Astrocyte of the cerebellum (primary cell): ENCODE results near the gene STUB1.

ENCODE experiments used
- DNase-seq: peaks from one replicate; pipeline ENCODE4 v3.0.0-alpha.2; 2011; ENCODE audit warnings: low read depth
- H3K4me3 ChIP-seq: 2 replicates; pipeline ENCODE4 v1.5.1; 2011; ENCODE audit warnings: mild to moderate bottlenecking, low read depth, low read length, moderate library complexity
- CTCF ChIP-seq: IDR thresholded peaks from 2 replicates; pipeline ENCODE4 v1.5.1; 2012; ENCODE audit warnings: low read length, low read depth, moderate library complexity, mild to moderate bottlenecking; ENCODE audit errors: missing control alignments
- in situ Hi-C: cut with HindIII; loops from 2 replicates; pipeline ENCODE4 v1.10.0; 2017; ENCODE audit warnings: low sequenced_read_pairs

STUB1 gene

GRCh38 chr16:707062-707538 lies 26.9 kb downstream of the STUB1 start:
- in situ Hi-C loops, result no loop called here
- DNase-seq, result no peak
- TF ChIP-seq CTCF, result no peak
- no peak overlapping the region for H3K4me3 ChIP-seq

- in situ Hi-C loops, result no loop called here
- no peak overlapping the region for H3K4me3 ChIP-seq
- no peak for DNase-seq
- no peak for TF ChIP-seq CTCF
Observed at GRCh38 chr16:708019-708418, 27.8 kb downstream of the STUB1 start.

- no peak overlapping the region for H3K4me3 ChIP-seq
- no peak for DNase-seq
- in situ Hi-C loops, result no loop called here
- TF ChIP-seq CTCF, result no peak
Observed at GRCh38 chr16:708959-709358, 28.7 kb downstream of the STUB1 start.

GRCh38 chr16:709566-710499 lies 29.6 kb downstream of the STUB1 start:
- in situ Hi-C loops, result loop anchor here (10.0 kb wide), 1 partner anchor 265 kb away; the partner anchor contains the start of gene LMF1
- DNase-seq, result no peak
- H3K4me3 ChIP-seq, result no peak overlapping the region
- TF ChIP-seq CTCF, result no peak

- H3K4me3 ChIP-seq, result no peak overlapping the region
- no peak for DNase-seq
- in situ Hi-C loops, result loop anchor here (10.0 kb wide), 1 partner anchor 264 kb away; the partner anchor contains the start of gene LMF1
- TF ChIP-seq CTCF, result no peak
Observed at GRCh38 chr16:710500-711075, 30.4 kb downstream of the STUB1 start.

- in situ Hi-C loops, result loop anchor here (10.0 kb wide), 1 partner anchor 264 kb away; the partner anchor contains the start of gene LMF1
- TF ChIP-seq CTCF, result no peak
- DNase-seq, result no peak
- H3K4me3 ChIP-seq, result no peak overlapping the region
Observed at GRCh38 chr16:711084-711483, 30.9 kb downstream of the STUB1 start.
